ENCODE data around the gene FAM50B.

The FAM50B gene

GRCh38 chr6:3894590-3895311 lies 45.6 kb downstream of the FAM50B start:
- DNase-seq (ENCODE audit: low read depth), result no peak

- DNase-seq (ENCODE audit: low read depth), result no peak
Measured at GRCh38 chr6:3895312-3895653, 46.1 kb downstream of the FAM50B start.

- DNase-seq (ENCODE audit: low read depth), result no peak
Measured at GRCh38 chr6:3895805-3896204, 46.6 kb downstream of the FAM50B start.

- no peak for DNase-seq (ENCODE audit: low read depth)
Measured at GRCh38 chr6:3898265-3898994, 49.3 kb downstream of the FAM50B start.

GRCh38 chr6:3899061-3899460 lies 49.9 kb downstream of the FAM50B start:
- no peak for DNase-seq (ENCODE audit: low read depth)

- no peak for DNase-seq (ENCODE audit: low read depth)
Measured at GRCh38 chr6:3899970-3900439, 50.8 kb downstream of the FAM50B start.

Data from activated T-helper 9 cell treated with anti-CD3 and anti-CD28 coated beads, Interleukin-2, amount 50 U/mL, for 16 hours (primary cell).